SU-DHL-6 (cell line): ENCODE results near the gene ASTN1.

Experiments used
- H2AFZ ChIP-seq: fragments of 200-600 bp; sonication (generic); 2 replicates; pipeline ENCODE4 v1.6.1; 2014; ENCODE audit warnings: low read depth, mild to moderate bottlenecking, moderate library complexity, mixed read lengths, antibody characterized with exemption, low read length; ENCODE audit not compliant: severe bottlenecking
- H3F3A ChIP-seq: fragments of 200-600 bp; shearing (Covaris generic); 2 replicates; pipeline ENCODE4 v1.6.0; 2016; ENCODE audit warnings: antibody characterized with exemption, mild to moderate bottlenecking; ENCODE audit not compliant: insufficient read depth
- H3K27ac ChIP-seq: fragments of 200-600 bp; sonication (generic); 2 replicates; pipeline ENCODE4 v1.5.1; 2016; ENCODE audit warnings: low read depth, mild to moderate bottlenecking, low read length, moderate library complexity, mixed read lengths
- H3K27me3 ChIP-seq: fragments of 200-600 bp; sonication (generic), shearing (Covaris generic); 2 replicates; pipeline ENCODE4 v1.6.0; 2014; ENCODE audit warnings: mild to moderate bottlenecking, low read length
- H3K36me3 ChIP-seq: fragments of 200-600 bp; sonication (generic); 2 replicates; pipeline ENCODE4 v1.6.1; 2014; ENCODE audit warnings: mild to moderate bottlenecking, low read length, mixed read lengths
- H3K4me2 ChIP-seq: fragments of 300-600, 200-600 bp; shearing (Covaris generic), sonication (generic); 2 replicates; pipeline ENCODE4 v1.6.0; 2014; ENCODE audit warnings: low read length, low read depth, mild to moderate bottlenecking; ENCODE audit not compliant: poor library complexity, severe bottlenecking
- H3K4me3 ChIP-seq: fragments of 200-600 bp; sonication (generic); 2 replicates; pipeline ENCODE4 v1.5.1; 2014; ENCODE audit warnings: antibody characterized with exemption, low read length, mild to moderate bottlenecking, mixed read lengths; ENCODE audit not compliant: insufficient read depth, poor library complexity, severe bottlenecking
- H3K79me2 ChIP-seq: fragments of 200-600 bp; sonication (generic); 2 replicates; pipeline ENCODE4 v1.6.1; 2014; ENCODE audit warnings: mild to moderate bottlenecking, low read length, moderate library complexity; ENCODE audit not compliant: insufficient read depth
- H3K9ac ChIP-seq: fragments of 200-600 bp; sonication (generic); 2 replicates; pipeline ENCODE4 v1.7.0; 2014; ENCODE audit warnings: mild to moderate bottlenecking, low read length
- H3K9me2 ChIP-seq: fragments of 200-600 bp; sonication (generic); replicated peaks from 2 replicates; pipeline ENCODE4 v1.6.1; 2014; ENCODE audit warnings: low read length; ENCODE audit not compliant: insufficient read depth
- H3K9me3 ChIP-seq: fragments of 200-600 bp; sonication (generic); 2 replicates; pipeline ENCODE4 v1.6.1; 2014; ENCODE audit warnings: low read length, mixed read lengths; ENCODE audit not compliant: insufficient read depth
- H4K20me1 ChIP-seq: fragments of 200-600 bp; sonication (generic); 2 replicates; pipeline ENCODE4 v1.6.1; 2014; ENCODE audit warnings: low read depth, mild to moderate bottlenecking, antibody characterized with exemption, low read length, moderate library complexity, mixed read lengths
- CTCF ChIP-seq: fragments of 200-600 bp; sonication (generic); IDR thresholded peaks from one replicate; pipeline ENCODE4 v1.5.1; 2017; ENCODE audit warnings: antibody characterized with exemption, mild to moderate bottlenecking, low read length, moderate library complexity; ENCODE audit not compliant: insufficient read depth, poor library complexity, severe bottlenecking
- EZH2phosphoT487 ChIP-seq: fragments of 200-600 bp; sonication (generic), shearing (Covaris generic); conservative IDR thresholded peaks from 2 replicates; pipeline ENCODE4 v1.6.1; 2018; ENCODE audit warnings: mild to moderate bottlenecking, antibody characterized with exemption, low read length, moderate library complexity, mixed read lengths

ASTN1 gene

GRCh38 chr1:177172866-177173265, 8.4 kb upstream of the ASTN1 start:
- H3K9me2 ChIP-seq, result no peaks in the 10 kb centered on the region
- no peak overlapping the region for H3K4me2 ChIP-seq
- H3K36me3 ChIP-seq, result no peaks in the 10 kb centered on the region
- no peak overlapping the region for H3K4me3 ChIP-seq
- no peaks in the 10 kb centered on the region for H3K79me2 ChIP-seq
- H3K27me3 ChIP-seq, result no peaks in the 10 kb centered on the region
- H2AFZ ChIP-seq, result no peak overlapping the region
- no peaks in the 10 kb centered on the region for H4K20me1 ChIP-seq
- no peak overlapping the region for H3K27ac ChIP-seq
- no peak for TF ChIP-seq EZH2phosphoT487
- no peak for TF ChIP-seq CTCF
- H3F3A ChIP-seq, result no peaks in the 10 kb centered on the region
- no peaks in the 10 kb centered on the region for H3K9me3 ChIP-seq
- no peak overlapping the region for H3K9ac ChIP-seq

DNA sequence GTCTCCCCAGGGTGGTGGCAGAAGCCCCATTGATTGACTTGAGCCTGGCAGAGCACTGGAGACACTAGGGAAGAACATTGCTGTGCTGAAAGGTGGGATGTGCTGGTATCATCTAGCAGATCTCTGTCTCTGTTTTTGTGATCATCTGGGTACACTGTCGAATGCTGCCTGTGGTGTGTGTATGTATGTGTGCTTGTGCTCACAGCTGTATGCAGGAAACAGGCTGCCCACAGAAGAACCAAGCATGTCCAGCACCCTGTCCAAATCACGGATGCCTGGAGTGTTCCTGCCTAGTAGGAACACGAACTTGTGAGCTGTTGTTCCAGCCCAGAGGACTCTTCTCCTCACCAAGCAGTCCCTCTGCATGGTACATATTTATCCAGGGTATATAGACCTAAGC, 7.8 kb upstream of the ASTN1 start:
- Histone ChIP-seq H3K4me2 (no peak overlapping the region), H2AFZ (no peak overlapping the region), H3F3A (no peaks in the 10 kb centered on the region), H4K20me1 (no peaks in the 10 kb centered on the region), H3K9me3 (no peaks in the 10 kb centered on the region), H3K9me2 (no peaks in the 10 kb centered on the region), H3K27me3 (no peaks in the 10 kb centered on the region), H3K9ac (no peak overlapping the region), H3K4me3 (no peak overlapping the region), H3K36me3 (no peaks in the 10 kb centered on the region), H3K27ac (no peak overlapping the region), H3K79me2 (no peaks in the 10 kb centered on the region)
- TF ChIP-seq EZH2phosphoT487 (no peak), CTCF (no peak)

DNA sequence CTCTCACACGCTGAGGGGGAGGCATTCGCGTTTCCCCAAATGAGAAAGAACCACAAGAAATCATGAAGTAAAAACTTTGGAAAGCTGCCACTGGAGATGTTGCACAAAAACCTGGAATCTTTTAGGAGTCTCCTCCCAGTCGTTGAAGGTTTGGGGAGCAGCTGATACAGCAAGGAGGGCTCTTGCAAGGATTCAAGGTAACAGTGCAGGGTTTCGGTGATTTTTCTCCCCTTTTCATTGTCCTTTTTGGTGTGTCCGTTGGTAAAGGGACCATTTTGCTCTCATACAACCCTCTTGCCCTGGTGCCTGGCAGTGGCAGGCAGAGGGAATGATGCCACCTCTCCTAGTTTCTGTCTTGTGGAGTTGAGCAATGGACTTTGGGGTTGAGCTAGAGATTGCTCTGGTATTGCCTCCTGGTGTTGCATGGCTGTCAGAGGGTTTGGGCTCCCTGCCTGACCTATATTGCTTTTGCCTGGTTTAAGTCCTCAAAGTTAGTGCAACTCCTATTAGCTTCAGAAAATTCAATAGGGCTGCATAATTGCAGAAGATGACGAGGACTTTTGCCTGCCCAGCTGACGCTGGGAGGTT, 7.1 kb upstream of the ASTN1 start:
- no peak overlapping the region for H3K4me3 ChIP-seq

More for the DNA sequence above, 7.1 kb upstream of the ASTN1 start:
- no peak for TF ChIP-seq CTCF
- TF ChIP-seq EZH2phosphoT487, result no peak
- no peaks in the 10 kb centered on the region for H3K9me3 ChIP-seq
- H3F3A ChIP-seq, result no peaks in the 10 kb centered on the region
- H2AFZ ChIP-seq, result no peak overlapping the region
- no peaks in the 10 kb centered on the region for H3K36me3 ChIP-seq
- no peaks in the 10 kb centered on the region for H3K79me2 ChIP-seq
- no peaks in the 10 kb centered on the region for H4K20me1 ChIP-seq
- no peak overlapping the region for H3K27ac ChIP-seq
- H3K4me2 ChIP-seq, result peak overlapping the region; percentile 34
- no peaks in the 10 kb centered on the region for H3K9me2 ChIP-seq
- no peaks in the 10 kb centered on the region for H3K27me3 ChIP-seq
- no peak overlapping the region for H3K9ac ChIP-seq
